ENCODE measurements around the gene CLRN2.
"Not testable (repeated sequence)": the region's sequence is repeated elsewhere in the genome, so short reads cannot be mapped to it uniquely, and the experiment has no call there.

The CLRN2 gene

DNA sequence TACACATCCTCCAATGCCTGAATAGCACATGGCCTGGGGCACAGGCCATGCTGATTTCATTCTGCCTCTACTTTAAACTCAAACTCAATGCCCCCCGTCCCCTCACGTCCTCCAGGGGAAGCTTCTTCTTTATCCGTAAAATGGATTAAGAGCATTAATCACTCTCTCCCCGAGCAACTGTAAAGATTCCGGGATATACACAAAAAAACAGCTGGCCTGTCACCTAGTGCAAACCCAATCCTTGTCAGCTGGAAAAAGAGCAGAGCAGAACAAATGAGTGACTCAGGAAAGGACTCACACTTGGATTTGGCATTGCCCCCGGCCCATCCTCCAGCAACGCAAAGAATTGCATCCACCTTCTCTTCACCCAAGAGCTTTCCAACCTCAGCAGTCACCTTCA lies 10.9 kb upstream of the CLRN2 start:
- no peak for DNase-seq

DNA sequence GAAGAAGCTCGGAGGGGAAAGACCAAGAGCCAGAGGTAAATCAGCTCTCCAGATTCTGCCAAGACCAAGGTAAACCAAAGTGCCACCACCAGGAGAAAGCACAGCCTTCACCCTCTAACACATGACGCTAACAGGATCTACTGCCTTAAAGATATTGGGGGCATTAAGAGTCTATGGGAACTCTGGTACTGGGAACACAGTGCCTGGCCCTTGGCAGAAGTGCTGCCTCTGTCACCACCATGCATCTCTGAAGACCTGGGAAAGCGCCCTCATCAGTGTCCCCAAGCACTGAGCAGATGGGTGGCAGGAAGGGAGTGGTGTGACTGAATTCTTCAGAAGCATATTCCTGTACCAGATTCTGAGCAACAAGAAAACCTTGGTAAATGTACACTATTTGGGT lies 4.4 kb upstream of the CLRN2 start:
- peak in 4 of 14 donors; percentile 21 to 42 (median 31) for DNase-seq

DNA sequence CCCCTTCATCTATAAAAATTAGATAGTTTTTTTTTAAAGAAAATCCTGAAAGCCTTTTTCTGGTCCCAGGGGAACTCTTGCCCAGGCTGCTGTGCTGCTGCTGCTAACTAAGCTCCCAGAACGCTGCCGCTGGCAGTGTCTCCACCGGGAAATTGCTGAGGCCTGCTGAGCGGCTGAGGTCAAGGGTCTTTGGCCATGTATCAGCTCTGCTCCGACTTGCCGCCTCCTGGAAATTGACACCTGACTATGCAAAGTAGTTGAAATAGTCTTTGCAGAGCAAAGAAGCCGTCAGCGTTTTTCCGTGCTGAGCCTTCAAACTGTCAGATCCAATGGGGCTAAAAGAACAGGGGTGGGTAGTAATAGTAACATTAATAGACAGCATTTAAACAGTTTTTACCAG lies 3.9 kb upstream of the CLRN2 start:
- DNase-seq = peak in 6 of 14 donors; percentile 35 to 65 (median 48)

DNA sequence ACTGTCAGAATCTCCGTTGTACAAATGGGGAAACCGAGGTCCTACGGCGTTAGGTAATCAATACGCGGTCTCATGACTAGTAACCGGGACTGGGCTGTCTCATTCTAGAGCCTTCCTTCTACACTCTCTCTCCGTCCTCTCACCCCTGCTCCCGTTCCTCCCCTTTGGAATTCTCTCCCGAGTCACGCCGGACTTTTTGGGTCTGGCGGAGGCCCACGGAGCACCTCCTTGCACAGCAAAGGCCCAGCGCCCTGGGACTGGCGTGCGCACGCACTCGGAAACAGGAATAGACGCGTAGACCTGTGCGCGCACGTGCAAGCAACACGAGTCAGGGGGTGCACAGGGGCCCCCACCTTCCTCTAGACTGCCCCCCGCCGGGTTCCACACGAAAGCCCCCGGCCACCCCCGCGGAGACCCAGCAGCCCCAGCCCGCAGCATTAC lies 3.4 kb upstream of the CLRN2 start:
- DNase-seq = peak in 9 of 14 donors; percentile 58 to 80 (median 67)

DNA sequence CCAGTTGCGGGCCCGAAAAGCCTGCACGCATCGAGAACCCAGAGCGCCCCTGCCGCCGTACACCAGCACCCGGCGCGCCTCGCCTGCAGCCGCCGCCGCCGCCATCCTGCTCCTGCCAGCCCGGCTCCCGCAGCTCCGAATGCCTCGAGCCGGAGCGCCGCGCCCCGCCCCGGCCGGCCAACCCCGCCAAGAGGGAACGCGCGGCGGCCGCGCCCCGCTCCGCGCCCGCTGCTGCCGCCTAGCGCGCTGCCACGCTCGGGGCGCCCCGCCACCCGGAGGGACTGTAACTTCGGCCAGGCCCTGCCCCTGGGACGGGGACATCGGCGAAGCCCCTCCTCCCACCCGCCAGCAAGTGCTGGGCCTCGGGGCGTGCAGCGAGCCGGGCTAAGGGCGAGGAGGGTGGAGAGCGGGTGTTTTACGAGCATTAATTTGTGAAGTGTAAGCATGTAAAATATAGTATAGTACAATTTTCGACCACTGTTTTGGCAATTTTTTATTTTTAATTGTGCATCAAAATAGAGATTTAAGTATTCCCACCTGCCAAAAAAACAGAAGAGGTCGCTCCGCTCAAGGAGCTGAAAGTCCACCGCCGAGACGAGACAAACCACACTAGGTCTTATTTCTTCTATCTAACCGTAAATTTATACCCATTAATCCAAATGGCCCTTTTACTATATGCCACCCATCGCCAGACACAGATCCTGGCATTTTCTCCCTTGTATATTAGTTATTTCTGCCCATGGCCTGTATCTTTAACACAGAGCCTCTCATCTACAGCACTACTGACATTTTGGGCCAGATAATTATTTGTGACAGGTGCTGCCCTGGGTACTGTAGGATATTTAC lies 2.8 kb upstream of the CLRN2 start, which contains the start of gene QDPR:
TSS of gene QDPR (minus strand) at position 141 of the 846 bp plus-strand sequence. CDS start at position 105, 36 bp downstream.
- peak; percentile 14 to 92 (median 80) for DNase-seq

DNA sequence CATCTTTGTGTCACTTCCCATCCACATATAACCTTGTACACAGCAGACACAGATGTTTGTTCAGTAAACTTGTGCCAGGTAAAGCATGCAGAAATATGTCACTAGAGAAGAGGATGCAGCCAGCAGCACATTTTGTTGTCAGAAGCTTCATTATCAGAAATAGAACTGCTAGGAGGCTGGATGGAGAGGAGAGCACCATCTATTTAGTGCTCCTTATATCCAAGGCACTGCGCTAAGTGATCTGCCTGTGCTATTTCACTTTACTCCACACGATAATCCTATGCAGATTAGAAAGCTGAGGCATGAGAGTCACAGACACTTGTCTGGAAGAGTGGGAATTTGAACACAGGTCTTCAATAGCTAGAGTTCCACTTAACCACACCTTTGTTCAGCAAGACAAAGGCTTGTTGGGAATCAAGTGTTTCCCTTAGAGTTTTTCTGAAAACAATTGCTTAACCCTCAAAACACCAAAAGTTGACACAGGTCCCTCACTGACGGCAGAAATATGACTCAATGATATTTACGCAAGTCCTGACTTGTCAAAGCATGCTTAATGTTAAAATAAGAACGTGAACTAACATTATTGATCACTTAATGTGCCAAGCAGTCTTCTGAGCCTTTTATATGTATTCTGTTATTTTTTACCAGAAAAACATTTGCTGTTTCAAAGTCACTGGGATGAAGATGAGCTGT lies 1.8 kb upstream of the CLRN2 start:
- peak in 1 of 14 donors; percentile 53 for DNase-seq

DNA sequence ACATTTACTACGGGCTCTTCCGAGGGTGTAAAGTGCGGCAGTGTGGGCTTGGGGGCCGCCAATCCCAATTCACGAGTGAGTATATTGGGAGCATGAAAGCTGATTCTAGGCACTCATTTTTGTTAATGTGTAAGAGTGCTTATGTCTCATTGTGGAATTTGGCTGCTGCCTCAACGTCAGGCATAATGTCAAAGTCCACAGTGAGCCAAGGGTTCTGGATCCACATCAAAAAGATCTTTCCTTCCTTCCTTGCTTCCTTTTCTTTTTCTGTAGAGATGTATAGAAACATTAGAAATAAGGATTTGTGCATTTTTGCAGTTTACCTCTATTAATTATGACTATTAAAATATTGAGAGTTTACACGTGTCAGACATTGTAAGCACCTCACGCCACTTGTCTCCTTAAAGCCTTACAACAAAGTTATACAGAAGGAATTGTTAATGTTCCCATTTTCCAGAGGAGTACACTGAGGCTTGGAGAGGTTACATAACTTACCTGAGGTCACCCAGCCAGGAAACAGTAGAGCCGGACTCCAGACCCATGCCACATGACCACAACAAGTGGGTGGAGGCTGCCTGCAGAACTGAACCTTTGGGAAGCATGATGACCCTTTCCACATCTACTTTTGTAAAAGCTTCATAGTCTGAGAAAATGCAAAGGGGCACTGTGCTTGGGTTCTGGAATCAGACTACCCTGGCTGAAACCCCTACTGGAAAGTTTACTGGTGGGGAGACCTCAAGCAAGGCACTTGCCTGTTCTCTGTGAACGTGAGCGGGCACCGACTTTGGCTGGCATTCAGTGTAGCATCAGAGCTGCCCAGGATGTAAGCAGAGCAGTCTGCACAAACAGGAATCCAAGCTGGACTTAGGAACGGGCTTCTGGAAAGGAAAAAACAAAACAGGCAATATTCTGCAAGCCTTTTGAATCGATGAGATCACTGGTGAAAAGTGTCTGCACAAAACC lies 761 bp downstream of the CLRN2 start:
- peak in 1 of 14 donors; percentile 59 for DNase-seq

DNA sequence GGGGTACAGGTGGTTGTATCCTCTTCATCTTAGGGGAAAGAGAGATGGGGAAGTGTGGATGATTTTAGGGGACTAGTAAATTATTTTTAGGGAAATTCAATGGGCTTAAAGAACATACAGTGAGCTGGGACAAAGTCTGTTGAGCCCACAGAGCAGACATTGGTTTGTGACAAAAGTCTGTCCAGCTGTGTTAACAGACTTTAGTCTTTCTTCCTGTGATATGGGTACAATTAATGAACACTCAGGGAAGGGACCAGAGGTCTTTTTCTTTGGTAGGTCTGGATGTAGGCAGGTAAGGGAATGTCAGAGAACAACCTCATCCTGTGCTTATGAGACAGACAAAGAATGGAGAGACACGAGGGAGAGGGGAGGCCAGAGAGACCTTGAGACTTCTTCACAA lies 2.0 kb downstream of the CLRN2 start:
- no peak for DNase-seq

DNA sequence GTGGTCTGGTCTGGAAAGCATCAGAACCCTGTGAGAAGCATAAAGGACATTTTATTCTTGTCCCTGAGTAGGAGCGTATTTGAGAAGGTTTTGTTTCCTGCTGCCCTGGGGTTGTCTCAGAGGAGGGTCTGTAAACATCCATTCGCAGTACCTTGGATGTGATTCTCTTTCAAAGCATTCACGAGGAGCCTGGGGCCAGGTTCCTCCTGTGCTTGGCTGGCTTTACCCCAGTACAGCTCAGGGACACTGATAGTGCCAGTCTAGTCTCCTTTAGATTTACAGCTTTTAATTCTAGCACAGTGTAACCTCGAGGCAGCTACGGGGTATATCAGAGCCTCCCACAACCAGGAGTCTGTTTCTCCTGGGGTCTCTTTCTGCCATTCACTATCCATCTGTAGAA lies 2.7 kb downstream of the CLRN2 start:
- DNase-seq = peak in 2 of 14 donors; percentile 14 to 21

DNA sequence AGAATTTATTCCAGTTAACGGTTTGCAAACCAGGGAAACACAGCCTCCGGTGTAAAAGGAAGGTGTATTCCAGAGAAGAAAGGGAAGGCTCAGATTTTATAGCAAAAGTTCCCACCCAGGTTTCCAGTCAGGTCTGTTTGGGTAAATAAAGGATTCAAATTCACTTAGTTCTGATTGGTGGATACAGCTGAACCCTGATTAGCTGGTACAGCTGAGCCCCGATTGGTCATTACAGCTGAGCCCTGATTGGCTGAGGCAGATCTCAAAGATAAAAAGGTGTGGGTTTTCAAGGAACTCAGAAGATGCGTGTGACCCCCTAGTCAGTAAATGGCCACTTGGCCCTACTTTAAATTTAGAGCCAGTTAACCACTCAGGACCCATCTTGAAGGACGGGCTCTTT lies 6.6 kb downstream of the CLRN2 start:
- DNase-seq = no peak

DNA sequence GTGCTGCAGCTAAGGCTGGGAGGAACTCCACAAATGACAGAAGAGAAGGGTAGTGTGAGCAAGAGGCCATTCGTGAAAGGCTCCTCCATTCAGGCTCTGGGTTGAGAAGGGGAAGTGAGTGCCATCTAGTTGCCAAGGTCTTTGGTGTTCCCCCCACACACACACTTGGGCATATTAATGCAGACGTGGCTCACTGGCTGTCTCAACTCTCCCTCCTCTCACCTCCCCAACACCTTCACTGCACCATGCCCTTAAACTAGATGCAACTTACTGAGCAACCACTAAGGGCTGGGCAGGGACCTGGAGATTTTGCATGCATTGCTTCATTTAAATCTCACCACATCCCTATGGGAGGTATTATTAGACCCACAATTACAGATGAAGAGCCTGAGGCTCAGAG lies 8.7 kb downstream of the CLRN2 start:
- DNase-seq = no peak

DNA sequence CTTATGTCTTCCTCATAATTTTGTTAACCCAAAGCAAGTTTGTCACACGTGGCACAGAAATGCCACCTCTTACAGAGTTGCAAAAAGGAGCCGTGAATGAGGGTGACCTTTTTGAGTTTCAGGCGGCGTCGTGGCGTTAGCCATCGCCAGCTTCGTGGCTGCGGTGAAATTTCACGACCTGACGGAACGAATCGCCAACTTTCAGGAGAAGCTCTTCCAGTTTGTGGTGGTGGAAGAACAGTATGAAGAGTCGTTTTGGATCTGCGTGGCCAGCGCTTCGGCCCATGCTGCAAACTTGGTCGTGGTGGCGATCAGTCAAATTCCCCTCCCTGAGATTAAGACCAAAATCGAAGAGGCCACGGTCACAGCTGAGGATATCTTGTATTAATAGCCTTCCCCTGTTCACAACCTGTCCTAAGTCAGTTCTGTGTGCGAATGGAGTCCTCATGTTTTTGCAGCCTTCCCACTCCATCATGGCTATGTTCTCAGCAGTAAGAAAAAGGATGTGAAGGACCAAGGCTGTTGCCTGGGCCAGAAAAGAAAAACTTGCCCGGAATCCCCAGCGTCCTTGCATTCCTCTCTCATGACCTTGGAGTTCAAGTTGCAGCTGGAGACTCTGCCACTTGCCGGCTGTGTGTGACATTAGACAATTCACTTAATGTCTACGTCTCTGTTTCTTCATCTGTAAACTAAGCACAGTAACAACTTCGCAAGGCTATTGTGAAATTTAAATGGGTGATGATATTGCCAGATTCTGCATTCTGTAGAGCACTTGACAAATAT lies 11.9 kb downstream of the CLRN2 start:
- DNase-seq = no peak

DNA sequence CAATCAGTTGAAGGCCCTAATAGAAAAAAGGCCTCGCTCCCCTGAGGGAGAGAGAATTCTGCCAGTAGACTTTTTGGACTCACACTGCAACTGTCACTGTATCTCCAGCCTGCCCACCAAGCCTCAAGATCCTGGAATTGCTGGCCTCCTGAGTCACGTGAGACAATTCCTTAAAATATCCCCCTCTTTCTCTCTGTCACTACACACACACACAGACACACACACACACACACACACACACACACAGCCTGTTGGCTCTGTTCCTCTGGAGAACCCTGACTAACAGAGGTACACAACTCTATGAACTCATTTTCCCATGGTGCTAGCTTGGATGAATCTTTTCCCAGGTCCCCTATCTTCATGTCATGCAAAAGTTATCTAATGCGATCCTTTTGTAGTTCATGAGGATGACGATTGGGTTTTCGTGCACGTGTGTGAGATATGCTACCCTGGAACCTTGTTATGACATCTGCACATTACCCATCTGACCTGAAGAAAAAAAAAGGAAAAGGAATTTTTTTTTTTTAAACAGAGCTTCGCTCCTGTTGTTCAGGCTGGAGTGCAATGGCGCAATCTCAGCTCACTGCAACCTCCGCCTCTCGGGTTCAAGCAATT lies 13.7 kb downstream of the CLRN2 start:
- no peak for DNase-seq

DNA sequence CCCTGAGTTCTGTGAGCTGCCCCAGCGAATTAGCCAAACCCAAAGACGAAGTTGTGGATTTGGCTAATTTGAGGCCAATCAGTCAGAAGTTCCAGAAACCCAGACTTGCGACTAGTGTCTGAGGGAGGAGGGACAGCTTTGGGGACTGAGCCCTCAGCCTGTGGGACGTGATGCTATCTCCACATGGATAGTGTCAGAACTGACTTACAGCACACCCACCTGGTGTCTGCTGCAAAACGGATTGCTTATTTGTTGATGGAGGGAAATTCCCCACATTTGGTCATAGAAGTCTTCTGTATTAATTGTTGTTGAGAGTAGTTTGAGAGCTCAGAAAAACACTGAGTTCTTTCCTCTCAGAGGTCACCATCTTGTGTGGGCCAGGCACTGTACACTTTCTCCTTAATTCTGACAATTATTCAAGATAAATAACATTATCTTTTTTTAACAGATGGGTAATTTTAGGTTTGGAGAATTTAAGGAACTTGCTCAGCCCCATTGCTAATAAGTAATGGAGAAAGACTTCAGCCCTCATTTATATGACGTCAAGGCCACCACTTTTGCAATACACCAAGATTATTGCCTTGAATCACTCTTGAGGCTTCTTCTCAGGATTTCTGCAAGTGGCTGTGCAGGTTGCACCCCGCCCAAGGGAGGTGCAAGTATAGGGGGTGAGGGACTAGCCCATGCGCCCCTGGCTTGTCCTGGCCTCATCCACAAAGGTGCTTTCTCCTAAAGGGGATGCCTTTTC lies 16.7 kb downstream of the CLRN2 start:
- DNase-seq = no peak

DNA sequence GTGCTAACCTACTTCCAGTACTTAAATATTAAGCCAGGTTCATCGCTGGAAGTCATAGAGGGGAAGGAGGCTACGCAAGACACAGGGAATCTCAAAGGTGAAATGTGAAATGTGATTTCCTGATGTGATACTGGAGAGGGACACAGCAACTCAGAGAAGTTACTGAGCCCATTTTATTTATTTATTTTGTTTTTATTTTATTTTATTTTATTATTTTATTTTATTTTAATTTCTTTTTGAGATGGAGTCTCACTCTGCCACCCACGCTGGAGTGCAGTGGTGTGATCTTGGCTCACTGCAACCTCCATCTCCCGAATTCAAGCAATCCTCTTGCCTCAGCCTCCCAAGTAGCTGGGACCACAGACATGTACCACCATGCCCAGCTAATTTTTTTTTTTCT lies 19.7 kb downstream of the CLRN2 start:
- no peak for DNase-seq

DNA sequence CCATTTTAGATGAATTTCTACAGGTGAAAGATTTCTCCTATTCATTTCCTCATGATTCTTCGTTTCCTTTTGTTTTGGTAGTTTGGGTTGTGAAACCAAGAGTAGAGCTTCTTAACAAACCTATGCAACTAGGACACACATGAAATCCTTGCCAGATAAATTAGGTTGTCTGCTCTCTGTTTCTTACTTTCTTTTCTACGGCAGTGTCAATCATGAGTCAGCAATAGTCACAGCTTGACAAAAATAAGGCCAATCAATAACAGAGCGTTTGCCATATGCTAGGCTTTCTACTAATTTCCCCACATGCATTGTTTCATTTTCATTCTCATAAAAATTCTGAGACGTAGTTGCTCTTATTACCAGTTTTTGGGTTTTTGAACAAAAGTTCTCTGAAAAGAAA lies 20.3 kb downstream of the CLRN2 start:
- DNase-seq = no peak

DNA sequence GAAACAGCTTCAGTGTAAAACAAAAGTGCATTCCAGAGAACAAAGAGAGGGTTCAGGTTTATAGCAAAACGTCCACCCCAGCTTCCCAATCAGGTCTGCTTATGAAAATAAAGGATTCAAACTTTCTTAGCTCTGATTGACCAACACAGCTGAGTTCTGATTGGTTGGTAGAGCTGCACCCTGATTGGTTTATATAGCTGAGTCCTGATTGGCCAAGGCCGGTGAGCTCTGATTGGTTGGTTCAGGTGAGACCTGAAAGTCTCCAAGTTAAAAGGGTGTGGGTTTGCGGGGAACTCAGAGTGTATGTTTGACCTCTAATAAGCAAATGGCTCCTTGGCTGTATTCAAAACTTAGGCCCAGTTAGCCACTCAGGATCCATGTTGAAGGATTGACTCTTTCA lies 20.9 kb downstream of the CLRN2 start:
- DNase-seq = no peak

DNA sequence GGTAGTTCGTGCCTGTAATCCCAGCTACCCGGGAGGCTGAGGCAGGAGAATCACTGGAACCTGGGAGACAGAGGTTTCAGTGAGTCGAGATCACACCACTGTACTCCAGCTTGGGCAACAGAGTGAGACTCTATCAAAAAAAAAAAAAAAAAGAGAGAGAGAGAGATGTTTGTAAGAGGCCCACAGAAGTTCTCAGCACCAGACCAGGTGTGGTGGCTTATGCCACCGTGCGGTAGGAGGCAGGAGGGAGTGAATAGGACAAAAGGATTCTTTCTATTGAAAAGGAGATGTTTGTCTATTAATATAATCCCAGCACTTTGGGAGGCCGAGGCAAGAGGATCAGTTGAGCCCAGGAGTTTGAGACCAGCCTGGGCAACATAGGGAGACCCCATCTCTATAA lies 22.1 kb downstream of the CLRN2 start:
- DNase-seq = not testable (repeated sequence)

DNA sequence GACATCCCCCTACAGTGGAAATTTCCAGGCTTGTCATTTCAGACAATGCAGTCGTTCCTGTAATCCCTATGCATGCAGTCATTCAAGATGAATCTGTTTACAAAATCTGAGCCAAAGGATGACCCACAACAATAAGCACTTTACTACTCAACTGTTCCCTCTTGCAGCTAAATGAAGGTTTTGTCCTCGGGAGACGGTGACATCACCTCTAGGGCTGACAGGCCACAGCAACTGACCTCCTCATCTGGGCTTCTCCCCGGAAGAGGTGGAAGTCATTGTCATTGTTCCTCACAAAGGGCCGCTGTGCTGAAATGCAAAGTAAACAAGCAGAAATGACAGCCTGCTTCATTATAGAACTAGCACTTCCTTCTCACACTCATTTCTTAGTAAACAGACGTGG lies 29.2 kb downstream of the CLRN2 start:
- DNase-seq = peak in 12 of 14 donors; percentile 20 to 88 (median 77)

DNA sequence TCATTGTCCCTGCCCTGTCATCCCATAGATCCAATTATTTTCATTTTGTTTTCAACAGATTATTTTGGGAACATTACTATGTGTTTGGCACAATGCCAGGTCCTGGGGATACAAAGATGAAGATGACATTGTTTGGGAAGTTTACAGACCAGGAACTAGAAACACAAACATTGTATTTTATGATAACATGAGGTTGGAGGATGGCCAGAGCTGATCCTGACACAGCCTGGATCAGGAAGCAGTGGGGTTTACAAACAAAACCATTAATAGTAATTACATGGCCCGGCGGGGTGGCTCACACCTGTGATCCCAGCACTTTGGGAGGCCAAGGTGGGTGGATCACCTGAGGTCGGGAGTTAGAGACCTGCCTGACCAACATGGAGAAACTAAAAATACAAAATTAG lies 29.9 kb downstream of the CLRN2 start:
- peak in 7 of 14 donors; percentile 8 to 46 (median 27) for DNase-seq

Measured in C1 segment of cervical spinal cord (tissue), 14 donors.